ENCODE results near the gene CRELD1. TPM values are rescaled to one million over a fixed set of nuclear protein-coding genes. Genes with fewer than 3 reads are reported as not detected.

Gene CRELD1
- total and polyA plus RNA-seq, 2 of the 13 experiments (the other 11 are each of a cell fraction or from before 2014, with no cell fraction given) = 27.1 to 61.9 TPM

DNA sequence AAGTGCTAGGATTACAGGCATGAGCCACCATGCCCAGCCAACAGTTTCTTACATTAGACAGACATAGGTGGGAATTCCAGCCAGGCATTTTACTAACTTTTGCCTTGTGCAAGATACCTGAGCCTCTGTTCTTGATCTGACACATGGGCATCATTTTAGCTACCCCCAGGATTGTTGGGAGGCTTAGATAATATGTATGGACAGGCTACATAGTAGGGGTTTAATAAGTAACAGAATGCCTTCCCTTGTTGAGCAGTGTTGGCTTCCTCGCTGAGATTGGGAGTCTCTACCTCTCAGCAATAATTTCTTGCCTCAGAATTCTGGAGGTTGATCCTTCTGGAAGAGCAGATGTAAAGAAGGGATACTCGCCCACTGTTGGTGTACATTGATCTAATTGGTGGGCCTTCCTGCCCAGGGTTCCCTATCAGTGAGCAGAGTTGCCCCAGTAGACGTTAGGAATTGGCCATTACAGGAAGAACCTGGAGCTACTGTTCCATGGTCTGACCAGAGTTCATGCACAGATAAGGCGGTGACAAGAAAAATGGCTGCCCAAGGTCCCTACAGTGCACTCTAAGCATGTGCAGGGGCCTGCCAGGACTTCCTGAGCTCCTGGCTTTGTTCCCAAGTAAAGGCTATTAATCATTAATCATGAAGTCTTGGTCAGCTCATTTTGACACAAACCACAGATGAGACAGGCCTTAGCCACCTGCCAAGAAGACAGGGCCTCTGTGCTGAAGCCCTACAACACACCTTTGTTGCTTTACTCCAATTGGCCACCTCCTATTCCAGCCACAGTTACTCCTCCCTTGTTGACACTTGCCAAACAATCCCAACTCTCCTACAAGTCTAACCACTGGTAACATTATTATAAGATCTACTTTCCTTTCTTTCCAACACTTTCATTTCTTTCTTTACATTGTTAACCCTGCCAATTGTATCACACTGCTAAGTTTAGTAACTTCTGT, 35.9 kb upstream of the CRELD1 start (continued):
- TF ChIP-seq, protein P1, sequence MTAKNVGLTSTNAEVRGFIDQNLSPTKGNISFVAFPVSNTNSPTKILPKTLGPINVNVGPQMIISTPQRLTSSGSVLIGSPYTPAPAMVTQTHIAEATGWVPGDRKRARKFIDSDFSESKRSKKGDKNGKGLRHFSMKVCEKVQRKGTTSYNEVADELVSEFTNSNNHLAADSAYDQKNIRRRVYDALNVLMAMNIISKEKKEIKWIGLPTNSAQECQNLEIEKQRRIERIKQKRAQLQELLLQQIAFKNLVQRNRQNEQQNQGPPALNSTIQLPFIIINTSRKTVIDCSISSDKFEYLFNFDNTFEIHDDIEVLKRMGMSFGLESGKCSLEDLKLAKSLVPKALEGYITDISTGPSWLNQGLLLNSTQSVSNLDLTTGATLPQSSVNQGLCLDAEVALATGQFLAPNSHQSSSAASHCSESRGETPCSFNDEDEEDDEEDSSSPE (CRISPR knock-in tag; IDR thresholded peaks at IDR 0.05) = no peak
- TF ChIP-seq ETV5 (CRISPR knock-in tag; IDR thresholded peaks at IDR 0.05; ENCODE audit: borderline replicate concordance) = peak; percentile 82; the same call in 1 of the 2 replicates
- 0 out of 2 replicates have a peak, but pooled peaks have one; percentile 31 for TF ChIP-seq HIVEP1 (CRISPR knock-in tag; IDR thresholded peaks at IDR 0.05)
- TF ChIP-seq ZNF556 (CRISPR knock-in tag; IDR thresholded peaks at IDR 0.05; ENCODE audit: borderline replicate concordance) = peak; percentile 65; the same call in 1 of the 2 replicates
- no peak for TF ChIP-seq ZIK1 (CRISPR knock-in tag; IDR thresholded peaks at IDR 0.05; ENCODE audit: borderline replicate concordance, low read depth)
- no peak for TF ChIP-seq NFKB2 (CRISPR knock-in tag; IDR thresholded peaks at IDR 0.05; ENCODE audit: borderline replicate concordance)
- TF ChIP-seq SNAI1 (CRISPR knock-in tag; IDR thresholded peaks at IDR 0.05; ENCODE audit: borderline replicate concordance) = peak; percentile 71; the same call in 1 of the 2 replicates
- peak; percentile 92 for TF ChIP-seq YY1 (IDR thresholded peaks at IDR 0.05; ENCODE audit: insufficient read depth, insufficient replicate concordance, low read depth, low read length)
- TF ChIP-seq, protein P2, sequence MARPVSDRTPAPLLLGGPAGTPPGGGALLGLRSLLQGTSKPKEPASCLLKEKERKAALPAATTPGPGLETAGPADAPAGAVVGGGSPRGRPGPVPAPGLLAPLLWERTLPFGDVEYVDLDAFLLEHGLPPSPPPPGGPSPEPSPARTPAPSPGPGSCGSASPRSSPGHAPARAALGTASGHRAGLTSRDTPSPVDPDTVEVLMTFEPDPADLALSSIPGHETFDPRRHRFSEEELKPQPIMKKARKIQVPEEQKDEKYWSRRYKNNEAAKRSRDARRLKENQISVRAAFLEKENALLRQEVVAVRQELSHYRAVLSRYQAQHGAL (CRISPR knock-in tag; IDR thresholded peaks at IDR 0.05; ENCODE audit: not compliant biosample characterization) = no peak
- TF ChIP-seq ZNF713 (CRISPR knock-in tag; IDR thresholded peaks at IDR 0.05) = no peak
- TF ChIP-seq, protein P3, sequence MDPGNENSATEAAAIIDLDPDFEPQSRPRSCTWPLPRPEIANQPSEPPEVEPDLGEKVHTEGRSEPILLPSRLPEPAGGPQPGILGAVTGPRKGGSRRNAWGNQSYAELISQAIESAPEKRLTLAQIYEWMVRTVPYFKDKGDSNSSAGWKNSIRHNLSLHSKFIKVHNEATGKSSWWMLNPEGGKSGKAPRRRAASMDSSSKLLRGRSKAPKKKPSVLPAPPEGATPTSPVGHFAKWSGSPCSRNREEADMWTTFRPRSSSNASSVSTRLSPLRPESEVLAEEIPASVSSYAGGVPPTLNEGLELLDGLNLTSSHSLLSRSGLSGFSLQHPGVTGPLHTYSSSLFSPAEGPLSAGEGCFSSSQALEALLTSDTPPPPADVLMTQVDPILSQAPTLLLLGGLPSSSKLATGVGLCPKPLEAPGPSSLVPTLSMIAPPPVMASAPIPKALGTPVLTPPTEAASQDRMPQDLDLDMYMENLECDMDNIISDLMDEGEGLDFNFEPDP (CRISPR knock-in tag; conservative IDR thresholded peaks at IDR 0.05) = no peak
- no peak for TF ChIP-seq MATR3 (CRISPR knock-in tag; IDR thresholded peaks at IDR 0.05)
- TF ChIP-seq CBX5 (CRISPR knock-in tag; IDR thresholded peaks at IDR 0.05; ENCODE audit: borderline replicate concordance) = no peak
- TF ChIP-seq IKZF4 (CRISPR knock-in tag; IDR thresholded peaks at IDR 0.05; ENCODE audit: borderline replicate concordance, low read depth, not compliant biosample characterization) = no peak
- TF ChIP-seq MXD4 (CRISPR knock-in tag; IDR thresholded peaks at IDR 0.05) = peak; percentile 35; the same call in 1 of the 2 replicates
- TF ChIP-seq DNMT1 (CRISPR knock-in tag; IDR thresholded peaks at IDR 0.05) = no peak
- TF ChIP-seq, protein P4, sequence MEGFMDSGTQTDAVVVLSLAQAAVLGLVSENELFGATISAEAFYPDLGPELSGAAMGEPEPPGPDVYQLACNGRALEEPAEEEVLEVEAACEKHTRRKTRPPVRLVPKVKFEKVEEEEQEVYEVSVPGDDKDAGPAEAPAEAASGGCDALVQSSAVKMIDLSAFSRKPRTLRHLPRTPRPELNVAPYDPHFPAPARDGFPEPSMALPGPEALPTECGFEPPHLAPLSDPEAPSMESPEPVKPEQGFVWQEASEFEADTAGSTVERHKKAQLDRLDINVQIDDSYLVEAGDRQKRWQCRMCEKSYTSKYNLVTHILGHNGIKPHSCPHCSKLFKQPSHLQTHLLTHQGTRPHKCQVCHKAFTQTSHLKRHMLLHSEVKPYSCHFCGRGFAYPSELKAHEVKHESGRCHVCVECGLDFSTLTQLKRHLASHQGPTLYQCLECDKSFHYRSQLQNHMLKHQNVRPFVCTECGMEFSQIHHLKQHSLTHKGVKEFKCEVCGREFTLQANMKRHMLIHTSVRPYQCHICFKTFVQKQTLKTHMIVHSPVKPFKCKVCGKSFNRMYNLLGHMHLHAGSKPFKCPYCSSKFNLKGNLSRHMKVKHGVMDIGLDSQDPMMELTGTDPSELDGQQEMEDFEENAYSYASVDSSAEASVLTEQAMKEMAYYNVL (CRISPR knock-in tag; IDR thresholded peaks at IDR 0.05; ENCODE audit: borderline replicate concordance) = no peak; the same call in 1 of the 2 replicates
- no peak for TF ChIP-seq ZNF17 (CRISPR knock-in tag; IDR thresholded peaks at IDR 0.05)
- TF ChIP-seq ZNF234 (CRISPR knock-in tag; conservative IDR thresholded peaks at IDR 0.05) = no peak
- peak; percentile 13; the same call in 1 of the 2 replicates for TF ChIP-seq NR2F2 (IDR thresholded peaks at IDR 0.05; ENCODE audit: borderline replicate concordance, low read depth)
- no peak; the same call in 1 of the 2 replicates for TF ChIP-seq ZNF232 (CRISPR knock-in tag; IDR thresholded peaks at IDR 0.05; ENCODE audit: borderline replicate concordance)
- TF ChIP-seq ZNF34 (CRISPR knock-in tag; IDR thresholded peaks at IDR 0.05; ENCODE audit: borderline replicate concordance) = peak; percentile 68; the same call in 1 of the 2 replicates
- peak; percentile 31; the same call in 1 of the 2 replicates for TF ChIP-seq GABPB1 (CRISPR knock-in tag; IDR thresholded peaks at IDR 0.05)
